Stimulated activated CD4-positive, alpha-beta T cell treated with anti-CD3 and anti-CD28 coated beads, Interleukin-15, amount 100 ng/mL, for 48 hours (primary cell): ENCODE data around the gene DHRS12.
A peak's percentile ranks its signal among the peaks of the same experiment; 100 is the strongest.

ENCODE experiments used
- DNase-seq, 2 donors: peaks; one replicate each; pipeline ENCODE4 v3.0.0-alpha.2; 2020; ENCODE audit warnings: low read depth in 2 of 2

Gene DHRS12

DNA sequence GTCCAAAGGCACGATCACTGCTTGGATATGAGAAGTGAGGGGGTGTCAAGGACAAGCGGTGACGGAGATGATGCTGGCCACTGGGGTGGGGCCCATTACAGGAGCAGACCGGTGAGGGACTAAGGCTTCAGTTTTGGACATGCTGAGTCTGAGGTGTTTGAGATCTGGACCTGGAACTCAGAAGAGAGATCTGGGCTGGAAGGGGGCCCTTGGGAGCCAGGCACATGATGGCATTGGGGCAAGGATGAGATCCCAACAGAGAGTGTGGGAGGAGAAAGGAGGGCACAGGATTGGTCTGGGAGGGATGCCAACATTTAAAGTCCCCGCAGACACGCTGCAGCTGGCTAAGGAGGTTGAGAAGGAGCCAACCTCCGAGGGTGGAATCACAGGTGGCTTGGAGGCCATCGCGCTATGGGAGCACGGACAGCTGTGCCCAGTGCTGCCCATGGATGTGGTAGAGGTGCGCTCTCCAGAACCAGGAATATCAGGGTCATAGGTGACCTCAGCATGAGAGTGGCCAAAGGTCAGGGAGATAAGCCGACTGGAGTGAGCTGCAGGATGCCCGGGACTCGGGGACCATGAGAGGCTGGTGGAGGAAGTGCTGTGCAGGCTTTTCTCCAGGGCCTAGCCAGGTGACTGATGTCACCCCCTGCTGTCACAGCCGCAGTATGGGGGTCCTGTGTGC lies 21.8 kb downstream of the DHRS12 start:
- no peak for DNase-seq

DNA sequence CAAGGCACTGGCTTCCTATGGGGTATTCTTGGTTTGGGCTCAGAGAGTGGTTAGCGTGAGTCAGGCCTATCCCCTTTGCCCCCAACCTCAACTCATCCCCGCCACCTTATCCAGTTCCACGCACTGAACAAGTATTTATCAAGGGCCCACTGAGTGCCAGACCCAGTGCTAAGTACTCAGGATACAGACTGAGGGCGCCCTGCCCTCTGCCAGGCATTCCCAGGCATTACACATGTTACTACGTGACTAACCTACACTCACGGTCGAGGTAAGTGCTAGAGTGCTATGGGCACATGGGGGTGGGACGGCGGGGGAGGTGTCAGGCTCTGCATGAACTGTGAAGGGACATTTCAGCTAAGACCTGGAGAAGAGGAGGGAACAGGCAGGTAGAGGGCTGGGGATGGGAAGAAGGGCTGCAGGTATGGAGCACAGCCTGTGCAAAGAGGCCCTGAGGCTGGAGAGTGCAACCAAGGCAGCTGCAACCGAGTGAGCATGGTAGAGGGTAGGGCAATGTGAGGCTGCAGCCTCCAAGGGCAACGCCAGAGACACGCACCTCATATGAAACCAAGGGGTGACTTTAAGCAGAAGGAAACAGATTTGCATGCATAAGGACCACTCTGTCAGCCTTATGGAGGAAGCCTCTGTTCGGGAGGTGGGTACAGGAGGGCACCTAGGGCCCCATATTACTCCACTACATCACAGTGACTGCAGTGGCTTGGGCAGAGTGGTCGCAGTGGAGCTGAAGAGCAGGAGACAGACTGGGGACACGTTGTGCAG lies 22.5 kb downstream of the DHRS12 start:
- no peak for DNase-seq

DNA sequence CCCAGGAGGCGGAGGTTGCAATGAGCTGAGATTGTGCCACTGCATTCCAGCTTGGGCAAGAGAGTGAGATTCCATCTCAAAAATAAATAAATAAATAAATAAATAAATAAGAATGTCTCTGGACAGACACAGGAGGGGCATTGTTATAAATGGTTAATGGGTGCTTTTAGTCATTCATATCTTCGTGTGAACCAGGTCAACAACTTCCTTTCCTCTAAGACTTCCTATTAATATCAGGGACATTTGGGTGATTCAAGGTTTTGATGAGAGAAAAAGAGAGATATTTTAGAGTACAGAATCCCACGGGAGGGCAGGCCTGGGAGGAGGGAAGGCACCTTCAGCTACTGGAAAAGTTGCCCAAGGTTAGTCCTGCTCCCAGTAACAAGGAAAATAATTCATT lies 23.9 kb downstream of the DHRS12 start:
- no peak for DNase-seq

DNA sequence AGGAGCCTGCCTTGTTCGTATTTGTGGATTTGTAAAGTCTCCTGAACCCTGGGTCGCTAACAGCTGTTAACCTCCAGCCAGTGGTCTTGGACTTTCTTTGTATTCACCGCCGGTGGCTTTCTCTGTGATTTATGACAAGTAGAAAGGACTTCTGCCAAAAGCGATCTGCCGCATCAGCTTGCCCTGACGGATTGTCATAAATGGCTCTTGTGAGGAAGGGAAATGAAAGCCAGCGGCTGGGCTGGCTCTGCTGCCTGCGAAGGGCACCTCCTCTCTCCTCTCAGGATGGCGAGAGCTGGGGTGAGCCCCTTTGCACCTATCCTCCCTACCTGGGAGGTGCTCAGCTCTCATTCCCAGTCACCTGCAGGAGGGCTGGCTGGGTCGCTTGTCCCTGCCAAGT lies 25.6 kb downstream of the DHRS12 start:
- no peak for DNase-seq

DNA sequence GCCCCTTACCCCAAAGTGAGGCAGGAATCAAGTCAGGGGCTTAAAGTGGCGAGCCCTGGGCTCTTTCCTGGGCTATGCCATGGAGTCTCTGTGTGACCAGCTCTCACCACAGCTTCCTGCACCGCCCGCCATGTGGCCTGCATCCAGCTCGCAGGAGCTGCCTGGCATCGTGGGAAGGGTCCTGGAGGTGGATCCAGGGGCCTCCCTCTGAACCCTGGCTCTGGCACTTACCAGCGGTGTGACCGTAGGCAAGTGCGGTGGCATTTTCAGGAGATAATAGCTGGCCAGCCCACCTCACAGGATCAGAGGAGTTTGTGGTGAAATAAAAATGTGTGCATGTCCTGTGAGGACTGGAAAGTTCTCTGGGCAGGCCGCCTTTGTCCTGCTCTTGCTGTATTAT lies 26.0 kb downstream of the DHRS12 start:
- no peak for DNase-seq

DNA sequence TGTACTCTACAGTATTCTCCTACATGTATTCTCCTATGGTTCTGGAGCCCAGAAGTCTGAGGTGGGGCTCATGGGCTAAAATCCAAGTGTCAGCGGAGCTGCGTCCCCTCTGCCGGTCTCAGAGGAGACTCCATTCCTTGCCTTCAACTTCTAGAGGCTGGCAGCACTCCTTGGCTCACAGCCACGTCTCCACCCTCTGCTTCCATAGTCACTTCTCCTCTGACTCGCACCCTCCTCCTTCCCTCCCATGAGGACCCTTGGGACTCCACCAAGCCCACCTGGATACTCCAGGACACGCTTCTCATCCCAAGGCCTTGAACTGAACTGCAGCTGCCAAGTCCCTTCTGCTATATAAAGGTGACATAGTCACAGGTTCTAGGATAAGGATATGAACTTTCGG lies 27.8 kb downstream of the DHRS12 start:
- no peak for DNase-seq

DNA sequence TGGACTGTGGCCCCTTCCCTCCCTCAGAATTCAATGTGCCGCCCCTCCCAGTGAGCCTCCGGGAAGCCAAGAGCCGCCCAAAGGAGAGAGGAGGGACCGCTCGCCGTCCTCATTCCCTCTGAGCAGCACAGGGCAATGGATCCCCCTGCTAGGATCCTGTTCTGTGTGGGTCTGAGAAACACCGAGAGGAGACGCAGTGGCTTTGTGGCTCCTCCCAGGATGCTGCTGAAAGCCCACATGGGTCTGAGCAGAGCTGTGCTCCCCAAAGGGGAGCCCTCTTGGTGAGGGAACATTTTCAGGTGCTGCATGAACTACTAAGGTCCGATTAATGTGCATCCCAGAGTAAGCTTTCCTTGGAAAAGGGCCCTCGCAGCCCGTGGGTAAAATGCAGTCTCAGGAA lies 30.4 kb downstream of the DHRS12 start:
- DNase-seq, result no peak

DNA sequence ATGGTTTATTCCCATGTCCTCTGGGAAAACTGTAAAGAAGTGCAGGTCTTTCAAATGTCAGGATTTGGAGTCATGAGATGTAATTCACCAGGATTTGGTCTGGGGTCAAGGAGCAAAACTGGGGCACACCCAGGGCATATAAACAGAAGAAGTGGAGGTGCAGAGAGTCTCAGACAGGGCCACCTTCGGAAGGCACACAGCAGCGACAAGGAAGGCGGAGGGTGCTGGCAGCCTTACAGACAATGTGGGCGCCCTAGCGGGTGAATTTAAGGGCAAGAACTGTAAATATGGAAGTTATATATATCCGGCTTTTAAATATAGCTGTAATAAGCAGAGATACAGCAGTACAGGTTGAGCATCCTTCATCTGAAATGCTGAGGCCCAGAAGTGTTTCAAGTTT lies 31.2 kb downstream of the DHRS12 start:
- DNase-seq, result no peak

GRCh38 chr13:51772105-51772455 lies 31.9 kb downstream of the DHRS12 start:
- no peak for DNase-seq

DNA sequence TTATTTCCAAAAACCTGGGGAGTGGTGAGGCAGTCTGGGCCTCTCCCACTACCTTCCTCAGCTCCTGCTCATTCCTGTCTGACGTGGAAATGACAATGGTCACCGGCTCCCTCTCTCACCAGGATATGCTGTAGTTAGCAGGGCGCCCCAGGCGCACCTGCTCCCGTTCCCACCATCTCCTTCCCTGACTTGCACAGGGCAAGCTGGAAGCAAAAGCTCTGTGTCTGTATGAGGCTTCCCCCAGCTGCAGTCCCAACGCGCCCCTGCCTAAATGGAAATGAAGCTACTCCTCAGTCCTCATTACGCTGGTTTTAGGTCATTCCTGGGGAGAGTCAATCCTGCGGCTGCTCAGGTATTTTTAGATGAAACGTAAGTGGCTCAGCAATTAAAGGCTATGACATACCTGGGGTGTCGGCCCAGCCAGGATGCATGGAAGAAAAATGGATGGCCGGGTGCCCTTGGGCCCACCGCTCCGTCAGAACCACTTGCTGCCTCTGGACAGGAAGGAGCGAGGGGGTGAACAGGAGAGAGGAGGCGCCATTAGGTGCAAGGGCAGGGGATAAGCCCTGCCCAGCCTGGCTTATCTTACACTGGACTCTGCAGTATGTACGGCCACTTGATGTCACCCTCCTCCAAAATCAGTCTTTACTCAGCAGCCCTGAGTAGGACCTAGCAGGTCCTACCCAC lies 32.4 kb downstream of the DHRS12 start:
- DNase-seq, result no peak

DNA sequence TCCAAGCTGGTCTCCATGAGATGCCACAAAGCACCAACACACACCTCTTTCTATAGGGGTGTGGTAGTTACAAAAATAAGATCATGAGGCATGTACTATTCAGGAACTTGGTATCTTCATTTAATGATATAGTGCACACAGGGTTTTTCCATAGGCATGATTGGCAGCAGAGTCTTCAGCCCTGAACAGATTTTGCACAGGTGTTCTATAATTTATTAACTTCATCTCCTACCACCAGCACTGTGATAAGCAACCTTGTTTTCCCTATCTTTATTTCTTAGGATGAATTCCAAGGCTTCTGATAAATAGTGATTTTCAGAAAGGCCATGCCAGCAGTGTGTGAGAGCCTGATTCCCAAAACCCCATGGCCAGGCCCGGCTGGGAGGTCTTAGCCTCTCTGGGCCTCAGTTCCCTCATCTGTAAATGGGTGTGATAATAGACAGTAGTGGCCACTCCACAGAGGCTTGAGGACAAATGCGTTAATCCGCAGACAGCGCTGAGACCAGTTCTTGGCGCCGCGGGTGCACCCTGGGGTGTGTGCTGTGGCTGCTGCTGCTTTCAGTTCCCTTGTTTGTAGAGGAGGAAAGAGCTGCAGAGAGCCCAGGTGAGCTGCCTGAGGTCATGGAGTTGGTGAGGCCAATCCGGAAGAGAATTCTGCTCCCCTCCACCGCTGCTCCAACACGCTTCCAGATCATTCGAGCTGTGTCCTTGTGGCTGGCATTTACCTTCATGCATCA lies 33.1 kb downstream of the DHRS12 start:
- DNase-seq, result no peak

GRCh38 chr13:51770160-51770559 lies 33.8 kb downstream of the DHRS12 start:
- no peak for DNase-seq

DNA sequence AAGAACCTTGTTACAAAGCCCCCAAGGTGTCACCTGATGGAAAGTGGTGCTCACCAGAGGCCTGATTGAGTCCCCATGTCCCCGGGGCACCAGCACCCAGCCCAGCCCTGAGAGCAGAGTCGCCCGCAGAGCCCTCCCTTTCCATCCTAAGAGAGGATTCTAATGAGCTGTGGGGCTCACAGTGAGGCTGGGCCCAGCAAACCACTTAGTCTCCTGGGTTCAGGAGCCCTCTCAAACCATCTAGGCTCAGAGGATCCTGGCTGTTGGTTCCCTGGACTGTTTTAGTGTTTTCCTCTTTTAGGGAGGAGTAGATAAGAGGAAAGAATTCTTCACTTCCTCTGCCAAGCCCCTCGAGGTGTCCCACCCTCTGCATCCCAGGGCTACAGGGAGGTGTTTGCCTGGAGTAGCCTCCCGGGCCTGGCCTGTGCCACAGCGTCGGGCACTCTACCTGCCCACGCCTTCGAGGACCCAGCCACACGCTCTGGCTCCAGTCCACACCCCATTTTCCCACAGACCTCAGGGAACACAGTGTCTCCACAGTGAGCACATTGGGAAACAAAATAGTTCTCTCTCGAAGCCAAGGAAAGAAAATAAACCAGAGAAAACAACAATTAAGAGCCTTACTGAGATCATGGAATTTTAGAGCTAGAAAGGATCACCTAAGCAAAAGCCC lies 34.4 kb downstream of the DHRS12 start:
- no peak for DNase-seq

GRCh38 chr13:51768976-51769375 lies 35.0 kb downstream of the DHRS12 start:
- DNase-seq, result no peak

DNA sequence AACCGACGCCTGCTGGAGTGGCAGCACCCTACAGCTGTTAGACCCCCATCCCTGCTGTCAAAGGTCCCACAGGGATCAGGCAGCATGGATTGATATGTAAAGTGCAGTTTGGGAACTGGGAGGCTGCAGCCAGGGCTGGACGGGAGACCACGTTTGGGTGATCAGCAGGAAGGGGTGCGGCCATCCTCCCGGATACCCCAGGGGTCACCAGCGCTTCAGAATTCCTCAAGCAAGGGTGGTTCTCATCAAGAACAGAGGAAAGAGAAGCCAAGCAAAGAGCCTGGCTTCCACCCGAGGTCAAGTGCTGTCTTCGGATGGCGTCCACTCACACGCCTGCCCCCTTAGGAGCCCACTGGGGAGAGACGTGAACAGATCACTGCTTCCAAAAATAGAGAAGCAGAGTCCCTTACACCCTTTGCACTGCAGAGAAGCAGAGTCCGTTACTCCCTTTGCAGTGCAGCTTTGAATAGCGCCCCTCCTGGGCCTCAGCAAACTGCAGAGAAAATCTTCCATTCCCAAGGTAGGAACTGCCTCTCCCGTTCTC lies 35.5 kb downstream of the DHRS12 start:
- no peak for DNase-seq

DNA sequence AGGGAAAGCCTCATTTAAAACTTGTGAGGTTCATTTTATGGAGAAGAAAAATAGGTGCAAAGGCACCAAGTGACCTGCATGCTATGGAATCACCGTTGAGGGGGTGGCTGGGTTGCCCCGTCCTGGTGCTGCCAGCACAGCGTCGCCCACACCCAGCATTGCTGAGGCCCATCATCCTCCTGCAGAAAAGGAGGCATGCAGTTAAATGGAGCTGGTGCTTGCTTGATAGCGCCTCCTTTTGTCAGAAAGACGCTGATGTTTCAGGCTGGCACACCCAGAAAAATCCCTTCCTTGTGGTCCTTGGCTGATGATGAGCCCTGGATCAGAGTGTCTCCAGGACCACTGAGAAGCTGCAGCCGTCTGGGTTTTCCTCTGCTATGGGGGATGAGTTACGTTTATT lies 36.9 kb downstream of the DHRS12 start:
- no peak for DNase-seq

- no peak for DNase-seq
Observed at GRCh38 chr13:51765142-51765515, 38.8 kb downstream of the DHRS12 start.

DNA sequence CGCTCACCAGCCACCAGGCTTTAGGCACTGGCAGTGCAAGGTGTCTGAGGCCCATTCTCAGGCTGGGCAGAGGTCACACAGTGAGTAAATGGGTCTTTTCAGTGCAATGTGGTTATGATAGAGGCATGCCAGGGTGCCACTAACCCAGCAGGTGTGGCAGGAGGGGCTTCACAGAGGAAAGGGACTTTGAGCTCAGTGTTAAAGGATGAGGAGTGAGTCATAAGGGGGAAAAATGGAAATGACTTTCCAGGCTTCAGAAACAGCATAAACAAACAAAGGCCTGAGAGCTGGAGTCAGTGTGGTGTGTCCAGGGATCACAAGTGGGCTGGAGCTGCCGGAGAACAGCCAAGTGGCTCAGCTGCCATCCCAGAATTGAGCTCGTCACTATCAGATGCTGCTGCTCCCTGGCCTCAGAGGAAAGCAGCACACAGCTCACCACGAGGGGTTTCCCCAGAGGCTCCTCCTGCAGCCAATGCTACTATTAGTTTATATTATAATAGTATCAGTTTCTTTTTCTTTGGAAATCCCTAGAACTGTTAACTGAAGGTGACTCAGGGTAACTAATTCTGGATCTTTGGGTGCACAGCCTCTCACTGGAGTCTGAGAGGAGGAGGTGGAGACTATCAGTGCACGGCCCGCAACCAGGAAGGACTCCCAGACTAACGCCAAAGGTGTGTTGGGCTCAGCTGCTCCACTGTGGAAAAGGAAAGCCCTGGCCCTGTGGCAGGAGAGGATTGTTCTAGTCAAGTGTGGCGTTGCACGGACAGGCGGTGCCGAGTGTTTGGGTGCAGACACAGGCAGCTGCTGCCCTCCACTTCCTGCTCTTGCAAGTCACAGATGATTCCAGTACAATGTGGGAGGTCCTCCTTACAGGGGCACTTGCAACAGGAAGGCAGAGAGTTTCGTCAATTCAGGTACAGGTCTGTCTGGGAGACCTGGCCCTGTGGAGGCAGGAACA lies 39.5 kb downstream of the DHRS12 start:
- DNase-seq, result peak; percentile 53 to 60

DNA sequence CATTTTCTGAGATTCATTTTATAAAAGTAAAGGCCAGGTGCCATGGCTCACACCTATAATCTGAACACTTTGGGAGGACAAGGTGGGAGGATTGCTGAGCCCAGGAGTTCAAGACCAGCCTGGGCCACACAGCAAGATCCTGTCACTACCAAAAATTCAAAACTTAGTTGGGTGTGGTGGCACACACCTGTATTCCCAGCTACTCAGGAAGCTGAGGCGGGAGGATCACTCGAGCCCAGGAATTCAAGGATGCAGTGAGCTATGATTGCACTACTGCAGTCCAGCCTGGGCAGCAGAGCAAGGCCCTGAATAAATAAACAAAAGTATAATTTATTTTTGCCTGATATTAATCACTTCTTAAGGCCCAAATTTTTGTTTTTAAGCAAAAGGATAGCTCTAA lies 40.5 kb downstream of the DHRS12 start:
- DNase-seq, result no peak

GRCh38 chr13:51761643-51762350 lies 42.2 kb downstream of the DHRS12 start:
- DNase-seq, result no peak
